Panc1 (cell line): ENCODE measurements around the gene NEK1.

Experiments used
- CTCF ChIP-seq: fragments of 450-650 bp; IDR thresholded peaks from 2 replicates; pipeline ENCODE4 v1.5.1; 2017; ENCODE audit warnings: mild to moderate bottlenecking
- POLR2AphosphoS5 ChIP-seq: IDR thresholded peaks from 2 replicates; pipeline ENCODE4 v1.6.1; 2012; ENCODE audit warnings: mild to moderate bottlenecking, low read depth, low read length, moderate library complexity

DNA sequence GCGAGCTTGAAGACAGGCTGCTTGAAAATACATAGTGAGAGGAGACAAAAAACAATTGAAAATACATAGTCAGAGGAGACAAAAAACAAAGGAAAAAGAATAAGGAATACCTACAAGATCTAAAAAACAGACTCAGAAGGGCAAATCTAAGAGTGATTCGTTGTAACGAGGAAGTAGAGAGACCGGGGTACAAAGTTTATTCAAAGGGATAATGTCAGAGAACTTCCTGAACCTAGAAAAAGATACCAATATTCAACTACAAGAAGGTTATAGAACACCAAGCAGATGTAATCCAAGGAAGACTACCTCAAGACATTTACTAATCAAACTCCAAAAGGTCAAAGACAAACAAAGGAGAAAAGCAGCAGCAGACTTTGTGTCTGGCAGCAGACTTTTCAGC is 165.6 kb downstream of the NEK1 start:
- TF ChIP-seq POLR2AphosphoS5: no peak
- TF ChIP-seq CTCF: no peak
